Astrocyte (in vitro differentiated cells and primary cell): Measurements from ENCODE around the gene AMPD2. TPM values are rescaled to one million over a fixed set of nuclear protein-coding genes. Genes with fewer than 3 reads are reported as not detected.
A peak's percentile ranks its signal among the peaks of the same experiment; 100 is the strongest.

Experiments used
- DNase-seq: peaks from one replicate; pipeline ENCODE4 v3.0.0-alpha.2; 2010; ENCODE audit warnings: low read depth
- FAIRE-seq: peaks from 2 replicates; lab custom pipeline; 2011; peaks lifted over from hg19 to GRCh38; lab: Jason Lieb, UNC
- H2AFZ ChIP-seq: 2 replicates; pipeline ENCODE4 v1.6.0; 2012; ENCODE audit warnings: low read depth, low read length, inconsistent platforms
- H3K27ac ChIP-seq: 2 replicates; pipeline ENCODE4 v1.5.1; 2011; ENCODE audit warnings: low read depth, low read length, inconsistent platforms
- H3K27me3 ChIP-seq: 2 replicates; pipeline ENCODE4 v1.6.0; 2011; ENCODE audit warnings: low read length, inconsistent platforms; ENCODE audit not compliant: insufficient read depth
- H3K36me3 ChIP-seq: 2 replicates; pipeline ENCODE4 v1.5.1; 2011; ENCODE audit warnings: low read length, inconsistent platforms; ENCODE audit not compliant: insufficient read depth
- H3K4me1 ChIP-seq: 2 replicates; pipeline ENCODE4 v1.5.1; 2011; ENCODE audit warnings: low read length, inconsistent platforms; ENCODE audit not compliant: insufficient read depth
- H3K4me2 ChIP-seq: 2 replicates; pipeline ENCODE4 v1.6.0; 2012; ENCODE audit warnings: low read length, inconsistent platforms
- H3K4me3 ChIP-seq: 2 replicates; pipeline ENCODE4 v1.5.1; 2011; ENCODE audit warnings: low read depth, mild to moderate bottlenecking, low read length, inconsistent platforms; ENCODE audit not compliant: insufficient read depth
- H3K79me2 ChIP-seq: 2 replicates; pipeline ENCODE4 v1.6.0; 2012; ENCODE audit warnings: mild to moderate bottlenecking, low read length, inconsistent platforms; ENCODE audit not compliant: insufficient read depth
- H3K9ac ChIP-seq: 2 replicates; pipeline ENCODE4 v1.6.0; 2012; ENCODE audit warnings: mild to moderate bottlenecking, low read length, inconsistent platforms
- H3K9me3 ChIP-seq: 2 replicates; pipeline ENCODE4 v1.5.1; 2012; ENCODE audit warnings: low read depth, mild to moderate bottlenecking, low read length, inconsistent platforms; ENCODE audit not compliant: insufficient read depth
- H4K20me1 ChIP-seq: 2 replicates; pipeline ENCODE4 v1.6.0; 2012; ENCODE audit warnings: low read length, inconsistent platforms; ENCODE audit not compliant: insufficient read depth
- H3K27ac Mint-ChIP-seq: one replicate; pipeline ENCODE4 v1.8.0; 2021; ENCODE audit warnings: mild to moderate bottlenecking, mixed read lengths; ENCODE audit not compliant: unreplicated experiment
- H3K27me3 Mint-ChIP-seq: one replicate; pipeline ENCODE4 v1.8.0; 2021; ENCODE audit warnings: low read depth, mixed read lengths; ENCODE audit not compliant: unreplicated experiment
- H3K36me3 Mint-ChIP-seq: one replicate; pipeline ENCODE4 v1.8.0; 2021; ENCODE audit warnings: low read depth, mixed read lengths; ENCODE audit not compliant: unreplicated experiment
- H3K4me1 Mint-ChIP-seq: one replicate; pipeline ENCODE4 v1.8.0; 2021; ENCODE audit warnings: low read depth, mixed read lengths; ENCODE audit not compliant: unreplicated experiment
- H3K4me3 Mint-ChIP-seq: one replicate; pipeline ENCODE4 v1.8.0; 2021; ENCODE audit warnings: mild to moderate bottlenecking, moderate library complexity, mixed read lengths; ENCODE audit not compliant: unreplicated experiment
- H3K9me3 Mint-ChIP-seq: one replicate; pipeline ENCODE4 v1.8.0; 2021; ENCODE audit warnings: mild to moderate bottlenecking, mixed read lengths; ENCODE audit not compliant: unreplicated experiment
- CTCF ChIP-seq: IDR thresholded peaks from 2 replicates; pipeline ENCODE4 v1.5.1; 2011; ENCODE audit warnings: low read depth, mild to moderate bottlenecking, inconsistent platforms, low read length, moderate library complexity; ENCODE audit not compliant: insufficient read depth
- EZH2 ChIP-seq: IDR thresholded peaks from 2 replicates; pipeline ENCODE4 v1.6.1; 2012; ENCODE audit warnings: mild to moderate bottlenecking, low read length, inconsistent platforms; ENCODE audit not compliant: insufficient read depth
- total RNA-seq: library from RNA; stranded (reverse); gene quantifications from 2 replicates; pipeline ENCODE4 v1.2.1, GENCODE V29; 2021

The AMPD2 gene
- total RNA-seq, 1 donor from 2014 or later, result 156 TPM

- Histone ChIP-seq H3K36me3 (peaks cover 5% of the 10 kb centered on the region), H3K4me3 (no peak overlapping the region), H3K4me2 (peak overlapping the region; percentile 64), H2AFZ (no peak overlapping the region), H3K9me3 (no peaks in the 10 kb centered on the region), H4K20me1 (no peaks in the 10 kb centered on the region), H3K79me2 (no peaks in the 10 kb centered on the region), H3K9ac (peak overlapping the region; percentile 65), H3K4me1 (peaks cover 25% of the 10 kb centered on the region), H3K27me3 (no peaks in the 10 kb centered on the region), H3K27ac (peak overlapping the region; percentile 79)
- H3K9me3 Mint-ChIP-seq, result peaks cover 1% of the 10 kb centered on the region
- DNase-seq (peak; percentile 67), FAIRE-seq (no peak)
- peaks cover 31% of the 10 kb centered on the region for H3K4me1 Mint-ChIP-seq
- H3K27me3 Mint-ChIP-seq, result no peaks in the 10 kb centered on the region
- no peak overlapping the region for H3K4me3 Mint-ChIP-seq
- TF ChIP-seq CTCF (no peak), EZH2 (no peak)
- H3K36me3 Mint-ChIP-seq, result peaks cover 9% of the 10 kb centered on the region
- H3K27ac Mint-ChIP-seq, result peak overlapping the region; percentile 96
These were observed 8.9 kb upstream of the AMPD2 start for GRCh38 chr1:109610609-109611307.

- FAIRE-seq (no peak), DNase-seq (no peak)
- no peaks in the 10 kb centered on the region for H3K27me3 ChIP-seq
- no peak overlapping the region for H2AFZ ChIP-seq
- peaks cover 38% of the 10 kb centered on the region for H3K4me1 Mint-ChIP-seq
- H3K79me2 ChIP-seq, result no peaks in the 10 kb centered on the region
- H4K20me1 ChIP-seq, result no peaks in the 10 kb centered on the region
- peaks cover 1% of the 10 kb centered on the region for H3K9me3 Mint-ChIP-seq
- TF ChIP-seq CTCF (no peak), EZH2 (no peak)
- H3K36me3 Mint-ChIP-seq, result peaks cover 9% of the 10 kb centered on the region
- no peak overlapping the region for H3K27ac ChIP-seq
- peaks cover 26% of the 10 kb centered on the region for H3K4me1 ChIP-seq
- no peaks in the 10 kb centered on the region for H3K27me3 Mint-ChIP-seq
- peaks cover under 1% of the 10 kb centered on the region for H3K36me3 ChIP-seq
- H3K4me2 ChIP-seq, result no peak overlapping the region
- no peak overlapping the region for H3K9ac ChIP-seq
- peak overlapping the region; percentile 54 for H3K4me3 Mint-ChIP-seq
- H3K4me3 ChIP-seq, result no peak overlapping the region
- peak overlapping the region; percentile 96 for H3K27ac Mint-ChIP-seq
- H3K9me3 ChIP-seq, result no peaks in the 10 kb centered on the region
These were observed 8.2 kb upstream of the AMPD2 start for GRCh38 chr1:109611308-109611990.
